ENCODE data around the gene ASB2. TPM values are rescaled to one million over a fixed set of nuclear protein-coding genes. Genes with fewer than 3 reads are reported as not detected.
A peak's percentile ranks its signal among the peaks of the same experiment; 100 is the strongest.

ASB2 gene
- total and polyA plus RNA-seq, 2 of the 13 experiments (the other 11 are each of a cell fraction or from before 2014, with no cell fraction given): 0.82 to 4.1 TPM

- TF ChIP-seq PBX3 (CRISPR knock-in tag; IDR thresholded peaks at IDR 0.05; ENCODE audit: borderline replicate concordance) (no peak), KDM3A (CRISPR knock-in tag; IDR thresholded peaks at IDR 0.05; ENCODE audit: low read depth) (0 out of 2 replicates have a peak, but pooled peaks have one; percentile 34), SETDB1 (CRISPR knock-in tag; IDR thresholded peaks at IDR 0.05; ENCODE audit: borderline replicate concordance) (no peak), KDM1A (CRISPR knock-in tag; IDR thresholded peaks at IDR 0.05) (no peak), MAZ (IDR thresholded peaks at IDR 0.05; ENCODE audit: borderline replicate concordance, low read depth, low read length) (0 out of 2 replicates have a peak, but pooled peaks have one; percentile 33), MAZ (CRISPR knock-in tag; IDR thresholded peaks at IDR 0.05; ENCODE audit: low read depth) (peak; percentile 52; the same call in 1 of the 2 replicates), BHLHE40 (IDR thresholded peaks at IDR 0.05; ENCODE audit: low read length) (0 out of 2 replicates have a peak, but pooled peaks have one; percentile 28), HOXA9 (CRISPR knock-in tag; IDR thresholded peaks at IDR 0.05; ENCODE audit: borderline replicate concordance) (no peak), ZNF598 (CRISPR knock-in tag; IDR thresholded peaks at IDR 0.05; ENCODE audit: borderline replicate concordance) (0 out of 2 replicates have a peak, but pooled peaks have one; percentile 32), ZBTB4 (CRISPR knock-in tag; IDR thresholded peaks at IDR 0.05; ENCODE audit: borderline replicate concordance) (no peak), HDAC6 (IDR thresholded peaks at IDR 0.05; ENCODE audit: low read depth, low read length) (no peak), ZBTB42 (CRISPR knock-in tag; IDR thresholded peaks at IDR 0.05) (no peak), ZNF510 (CRISPR knock-in tag; IDR thresholded peaks at IDR 0.05; ENCODE audit: low read depth) (no peak), KDM2A (CRISPR knock-in tag; IDR thresholded peaks at IDR 0.05; ENCODE audit: borderline replicate concordance, low read depth) (peak; percentile 75), HINFP (CRISPR knock-in tag; IDR thresholded peaks at IDR 0.05; ENCODE audit: low read depth) (no peak), NR2F6 (IDR thresholded peaks at IDR 0.05) (no peak), NR2F6 (CRISPR knock-in tag; IDR thresholded peaks at IDR 0.05) (no peak), ZNF331 (CRISPR knock-in tag; IDR thresholded peaks at IDR 0.05) (peak; percentile 55; the same call in 1 of the 2 replicates), STAT6 (CRISPR knock-in tag; IDR thresholded peaks at IDR 0.05; ENCODE audit: borderline replicate concordance) (0 out of 2 replicates have a peak, but pooled peaks have one; percentile 43)
Observed at GRCh38 chr14:93939304-93940229, 36.8 kb downstream of the ASB2 start (continued).
